HepG2 (cell line): Measurements from ENCODE around the gene CITED4. TPM values are rescaled to one million over a fixed set of nuclear protein-coding genes. Genes with fewer than 3 reads are reported as not detected.

ENCODE experiments used
- ATAC-seq: fragments of 200-7000 bp; cut with Tn5 transposase; 3 replicates; pipeline ENCODE4 v1.9.1; 2020; ENCODE audit warnings: mild to moderate bottlenecking, moderate library complexity
- BruUV-seq: library from RNA; stranded (reverse); fragments of 400-500 nt; replicated peaks from 2 replicates; lab custom pipeline; 2021; lab: Mats Ljungman, UMichigan
- CTCF ChIA-PET: fragments of 300-600 bp; formaldehyde crosslinking; extraction: SDS; loops from one replicate; lab custom pipeline; 2021; ENCODE audit warnings: low total read pairs, inconsistent platforms, low intra/inter-chr PET ratio; lab: Yijun Ruan, JAX
- POLR2A ChIA-PET: fragments of 350-600 bp; sonication (Branson Sonifier 250); formaldehyde crosslinking; loops from one replicate; lab custom pipeline; 2020; ENCODE audit warnings: antibody characterized with exemption, inconsistent platforms; lab: Yijun Ruan, JAX
- DNase-seq: peaks from one replicate; pipeline ENCODE4 v3.0.0-alpha.2; 2015; ENCODE audit warnings: low spot score
- FAIRE-seq: peaks from 3 replicates; lab custom pipeline; 2011; peaks lifted over from hg19 to GRCh38; lab: Jason Lieb, UNC
- H2AFZ ChIP-seq: one replicate; pipeline ENCODE4 v1.6.1; 2011; ENCODE audit warnings: low read length, inconsistent platforms
- H3K27ac ChIP-seq: fragments of 300-600 bp; 3 replicates; pipeline ENCODE4 v1.8.0; 2011; ENCODE audit warnings: mixed run types, mild to moderate bottlenecking, mixed read lengths, low read length, inconsistent platforms; ENCODE audit not compliant: insufficient read depth; ENCODE audit errors: extremely low read length
- H3K27me3 ChIP-seq, 2 experiments: fragments of 200-600 bp in 1 of 2; 2 replicates in 1 of 2; 3 replicates in 1 of 2; pipeline versions ENCODE4 v1.6.0 to v1.8.0; 2011; ENCODE audit warnings: low read length in 2 of 2, mild to moderate bottlenecking in 2 of 2, moderate library complexity in 2 of 2, inconsistent platforms in 1 of 2; ENCODE audit not compliant: insufficient read depth in 2 of 2, control insufficient read depth in 1 of 2
- H3K36me3 ChIP-seq, 2 experiments: fragments of 200-600 bp in 1 of 2; replicated peaks in 1 of 2; 2 replicates in 1 of 2; 3 replicates in 1 of 2; pipeline versions ENCODE4 v1.5.1 to v1.8.0; 2011; ENCODE audit warnings: low read length in 2 of 2, inconsistent platforms in 1 of 2; ENCODE audit not compliant: insufficient read depth in 2 of 2, control insufficient read depth in 1 of 2
- H3K4me1 ChIP-seq: 2 replicates; pipeline ENCODE4 v1.5.1; 2012; ENCODE audit warnings: low read length, inconsistent platforms; ENCODE audit not compliant: insufficient read depth
- H3K4me2 ChIP-seq: 2 replicates; pipeline ENCODE4 v1.6.0; 2011; ENCODE audit warnings: low read depth, low read length, inconsistent platforms
- H3K4me3 ChIP-seq, 3 experiments: fragments of 200-600 bp in 1 of 3; sonication (generic), shearing (Covaris generic) in 1 of 3; replicated peaks in 1 of 3; 2 replicates each; pipeline ENCODE4 v1.5.1; 2011 to 2016; ENCODE audit warnings: low read length in 3 of 3, inconsistent platforms in 2 of 3, low read depth in 2 of 3, mild to moderate bottlenecking in 2 of 3, control low read depth in 1 of 3, mixed read lengths in 1 of 3; ENCODE audit not compliant: insufficient read depth in 1 of 3
- H3K79me2 ChIP-seq: one replicate; pipeline ENCODE4 v1.6.1; 2011; ENCODE audit warnings: low read length, inconsistent platforms; ENCODE audit not compliant: insufficient read depth
- H3K9ac ChIP-seq: 2 replicates; pipeline ENCODE4 v1.6.0; 2011; ENCODE audit warnings: mild to moderate bottlenecking, low read depth, low read length, inconsistent platforms; ENCODE audit not compliant: insufficient read depth
- H3K9me3 ChIP-seq: 2 replicates; pipeline ENCODE4 v1.5.1; 2012; ENCODE audit warnings: mild to moderate bottlenecking, low read length
- H4K20me1 ChIP-seq: 2 replicates; pipeline ENCODE4 v1.6.0; 2011; ENCODE audit warnings: inconsistent platforms, mild to moderate bottlenecking, low read length, moderate library complexity; ENCODE audit not compliant: insufficient read depth
- DRAP1 ChIP-seq: IDR thresholded peaks from 2 replicates; pipeline ENCODE4 v1.6.1; 2016; ENCODE audit warnings: missing genetic modification reagents, missing compliant biosample characterization
- FOSL2 ChIP-seq: sonication (generic); formaldehyde crosslinking; IDR thresholded peaks from 2 replicates; pipeline ENCODE4 v1.4.0; 2020; ENCODE audit warnings: missing genetic modification reagents
- HOXA5 ChIP-seq: sonication (generic); formaldehyde crosslinking; IDR thresholded peaks from 2 replicates; pipeline ENCODE4 v1.4.0; 2020; ENCODE audit warnings: missing genetic modification reagents
- KLF13 ChIP-seq: sonication (generic); formaldehyde crosslinking; IDR thresholded peaks from 2 replicates; pipeline ENCODE4 v1.4.0; 2020; ENCODE audit warnings: mild to moderate bottlenecking, missing genetic modification reagents
- PHF20 ChIP-seq: sonication (generic); formaldehyde crosslinking; IDR thresholded peaks from 2 replicates; pipeline ENCODE4 v1.5.0; 2020; ENCODE audit warnings: mild to moderate bottlenecking, missing genetic modification reagents
- PHF21A ChIP-seq: sonication (generic); formaldehyde crosslinking; IDR thresholded peaks from 2 replicates; pipeline ENCODE4 v1.5.0; 2020; ENCODE audit warnings: mild to moderate bottlenecking, missing genetic modification reagents
- RNF2 ChIP-seq: fragments of 450-650 bp; conservative IDR thresholded peaks from 2 replicates; pipeline ENCODE4 v1.6.1; 2016; ENCODE audit warnings: low read depth
- ZFP1 ChIP-seq: IDR thresholded peaks from 2 replicates; pipeline ENCODE4 v1.6.1; 2016
- ZFP36L1 ChIP-seq: sonication (generic); formaldehyde crosslinking; IDR thresholded peaks from 2 replicates; pipeline ENCODE4 v1.8.0; 2022; ENCODE audit warnings: mild to moderate bottlenecking, missing genetic modification reagents, moderate library complexity
- ZNF281 ChIP-seq: sonication (generic); formaldehyde crosslinking; IDR thresholded peaks from 2 replicates; pipeline ENCODE4 v1.4.0; 2020; ENCODE audit warnings: missing genetic modification reagents, borderline replicate concordance
- ZNF737 ChIP-seq: sonication (generic); formaldehyde crosslinking; IDR thresholded peaks from 2 replicates; pipeline ENCODE4 v1.5.0; 2020; ENCODE audit warnings: missing genetic modification reagents, mild to moderate bottlenecking, borderline replicate concordance
- ZNF839 ChIP-seq: sonication (generic); formaldehyde crosslinking; IDR thresholded peaks from 2 replicates; pipeline ENCODE4 v1.4.0; 2020; ENCODE audit warnings: missing genetic modification reagents, mild to moderate bottlenecking, borderline replicate concordance
- ZSCAN12 ChIP-seq: sonication (generic); formaldehyde crosslinking; IDR thresholded peaks from 2 replicates; pipeline ENCODE4 v1.9.0; 2021; ENCODE audit warnings: mild to moderate bottlenecking, missing genetic modification reagents
- WGBS: methylation state at CpG from one replicate; pipeline ENCODE4 v1.1.6; 2017; ENCODE audit warnings: low lambda C conversion rate; 5-methylcytosine and 5-hydroxymethylcytosine counted together
- in situ Hi-C: cut with HindIII; loops from 2 replicates; pipeline ENCODE4 v1.10.0; 2017; ENCODE audit warnings: low pct_unique_long_range_greater_than_20kb; ENCODE audit not compliant: extremely low pct_ligation_motif_present
- intact Hi-C: fragments of 100-400 bp; cut with micrococcal nuclease; formaldehyde crosslinking; loops from one replicate; pipeline ENCODE4 v1.10.0; 2022; ENCODE audit not compliant: unreplicated experiment
- polyA plus RNA-seq, 8 experiments: library from polyadenylated mRNA; depleted of rRNA in 3 of 8; stranded (reverse) in 7 of 8; unstranded in 1 of 8; fragments of >200 nt; fragmentation: Illumina TruSeq in 4 of 8; extraction: Trizol in 4 of 8; gene quantifications; 2 replicates each; pipeline versions ENCODE4 v1.2.1 to v1.2.3, GENCODE V29; 2011 to 2016; ENCODE audit warnings: low read depth in 4 of 8, missing spikeins in 1 of 8, mixed read lengths in 1 of 8; ENCODE audit not compliant: insufficient read depth in 1 of 8
- total RNA-seq, 5 experiments: library from RNA; depleted of rRNA; stranded (reverse); fragments of >200 nt; fragmentation: Illumina TruSeq; extraction: Trizol; gene quantifications; 2 replicates each; pipeline ENCODE4 v1.2.3, GENCODE V29; 2016; ENCODE audit warnings: low read depth in 1 of 5
- TF ChIP-seq, protein P1 (sequence below): sonication (generic); formaldehyde crosslinking; IDR thresholded peaks from 2 replicates; pipeline ENCODE4 v1.8.1; 2022; ENCODE audit warnings: mild to moderate bottlenecking, missing genetic modification reagents
- TF ChIP-seq, protein P2 (sequence below): sonication (generic); formaldehyde crosslinking; IDR thresholded peaks from 2 replicates; pipeline ENCODE4 v1.8.0; 2022; ENCODE audit warnings: mild to moderate bottlenecking, missing genetic modification reagents, moderate library complexity

CITED4 gene
- total and polyA plus RNA-seq, 2 of the 13 experiments (the other 11 are each of a cell fraction or from before 2014, with no cell fraction given) = 1.5 to 9.9 TPM

DNA sequence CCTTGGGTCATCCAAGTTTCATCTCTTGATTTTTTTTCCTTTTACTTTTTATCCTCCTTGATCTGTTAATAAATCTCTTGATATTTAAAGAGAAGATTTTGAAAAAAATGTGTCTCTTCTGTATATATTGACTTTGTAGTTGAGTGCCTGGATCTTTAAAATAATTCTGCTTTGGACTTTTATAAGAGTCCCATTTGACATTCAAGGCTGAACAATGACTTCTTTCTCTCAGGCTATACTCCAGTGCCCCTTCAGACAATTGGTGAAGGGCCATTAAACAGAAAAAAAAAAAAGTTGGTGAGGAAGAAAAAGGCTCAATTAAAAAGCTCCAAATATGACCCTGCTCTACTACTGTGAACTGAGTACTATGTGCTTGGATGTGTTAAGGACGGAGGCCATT lies 40.9 kb upstream of the CITED4 start:
- in situ Hi-C loops = no loop called here
- Histone ChIP-seq H3K36me3 (no peaks in the 10 kb centered on the region), H3K4me3 (no peak overlapping the region), H3K4me1 (peaks cover 32% of the 10 kb centered on the region), H3K4me2 (no peak overlapping the region), H2AFZ (no peak overlapping the region), H3K79me2 (no peaks in the 10 kb centered on the region), H4K20me1 (no peaks in the 10 kb centered on the region), H3K9me3 (no peaks in the 10 kb centered on the region)
- POLR2A ChIA-PET = no interaction called here
- FAIRE-seq = no peak
- no TSS peak for BruUV-seq
- WGBS = 91% methylated on average over 1 of the region's 1 CpG
- intact Hi-C loops = loop anchor here (5.0 kb wide), 1 partner anchor 36 kb away; no protein-coding TSS in a partner anchor
- CTCF ChIA-PET = no interaction called here
- TF ChIP-seq KLF13 = no peak
- TF ChIP-seq ZFP1 (CRISPR knock-in tag) = no peak
- TF ChIP-seq ZNF737 (CRISPR knock-in tag) = no peak
- TF ChIP-seq ZFP36L1 = no peak
- no peak for TF ChIP-seq ZNF839
- TF ChIP-seq, protein P1, sequence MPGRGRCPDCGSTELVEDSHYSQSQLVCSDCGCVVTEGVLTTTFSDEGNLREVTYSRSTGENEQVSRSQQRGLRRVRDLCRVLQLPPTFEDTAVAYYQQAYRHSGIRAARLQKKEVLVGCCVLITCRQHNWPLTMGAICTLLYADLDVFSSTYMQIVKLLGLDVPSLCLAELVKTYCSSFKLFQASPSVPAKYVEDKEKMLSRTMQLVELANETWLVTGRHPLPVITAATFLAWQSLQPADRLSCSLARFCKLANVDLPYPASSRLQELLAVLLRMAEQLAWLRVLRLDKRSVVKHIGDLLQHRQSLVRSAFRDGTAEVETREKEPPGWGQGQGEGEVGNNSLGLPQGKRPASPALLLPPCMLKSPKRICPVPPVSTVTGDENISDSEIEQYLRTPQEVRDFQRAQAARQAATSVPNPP (CRISPR knock-in tag) = no peak
- no peak for TF ChIP-seq RNF2
- TF ChIP-seq, protein P2, sequence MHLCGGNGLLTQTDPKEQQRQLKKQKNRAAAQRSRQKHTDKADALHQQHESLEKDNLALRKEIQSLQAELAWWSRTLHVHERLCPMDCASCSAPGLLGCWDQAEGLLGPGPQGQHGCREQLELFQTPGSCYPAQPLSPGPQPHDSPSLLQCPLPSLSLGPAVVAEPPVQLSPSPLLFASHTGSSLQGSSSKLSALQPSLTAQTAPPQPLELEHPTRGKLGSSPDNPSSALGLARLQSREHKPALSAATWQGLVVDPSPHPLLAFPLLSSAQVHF = no peak
- TF ChIP-seq PHF21A (CRISPR knock-in tag) = no peak
- no peak for TF ChIP-seq ZNF281
- no peak for TF ChIP-seq FOSL2 (CRISPR knock-in tag)
- no peak for TF ChIP-seq PHF20 (CRISPR knock-in tag)
- TF ChIP-seq ZSCAN12 (CRISPR knock-in tag) = no peak
- no peak for TF ChIP-seq HOXA5 (CRISPR knock-in tag)
- TF ChIP-seq DRAP1 = no peak
- TF ChIP-seq, all 625 proteins: peak for 0
- H3K27me3 ChIP-seq = peaks cover 1 to 2% of the 10 kb centered on the region in 2 experiments; a peak in 2 of 5 replicates
- ATAC-seq = no peak
- no peak overlapping the region for H3K9ac ChIP-seq
- no peak for DNase-seq
- no peak overlapping the region for H3K27ac ChIP-seq
